AG10803 (cell line): ENCODE measurements around the gene ZNF214.

ENCODE experiments used
- DNase-seq: peaks from one replicate; pipeline ENCODE4 v3.0.0; 2010; ENCODE audit warnings: low read depth
- H3K4me3 ChIP-seq: 2 replicates; pipeline ENCODE4 v1.5.1; 2011; ENCODE audit warnings: mild to moderate bottlenecking, low read length, control low read depth
- CTCF ChIP-seq: conservative IDR thresholded peaks from 2 replicates; pipeline ENCODE4 v1.5.1; 2011; ENCODE audit warnings: mild to moderate bottlenecking, low read length, control low read depth, inconsistent platforms

ZNF214 gene

GRCh38 chr11:7020183-7020917, at the start of gene ZNF214, which contains the start of gene NLRP14:
TSS of gene ZNF214 (minus strand) at chr11:7020346. CDS start at chr11:7002835, 17,511 bp downstream.
TSS of gene NLRP14 (plus strand) at chr11:7020479. CDS start at chr11:7038587, 18,108 bp downstream.
- H3K4me3 ChIP-seq = peak within 1 kb of the TSS; percentile 96
- TF ChIP-seq CTCF = no peak
- peak; percentile 92 for DNase-seq

- no peak for TF ChIP-seq CTCF
- DNase-seq = no peak
- no peak overlapping the region for H3K4me3 ChIP-seq
Measured at GRCh38 chr11:7062534-7062933, 42.4 kb upstream of the ZNF214 start.

GRCh38 chr11:7060868-7061267, 40.7 kb upstream of the ZNF214 start:
- no peak overlapping the region for H3K4me3 ChIP-seq
- no peak for TF ChIP-seq CTCF

GRCh38 chr11:7057641-7058040, 37.5 kb upstream of the ZNF214 start:
- H3K4me3 ChIP-seq = no peak overlapping the region
- DNase-seq = no peak
- TF ChIP-seq CTCF = no peak

More at GRCh38 chr11:7060868-7061267, 40.7 kb upstream of the ZNF214 start:
- peak; percentile 59 for DNase-seq

GRCh38 chr11:7056828-7057513, 36.8 kb upstream of the ZNF214 start:
- TF ChIP-seq CTCF = no peak
- no peak overlapping the region for H3K4me3 ChIP-seq
- DNase-seq = no peak

DNA sequence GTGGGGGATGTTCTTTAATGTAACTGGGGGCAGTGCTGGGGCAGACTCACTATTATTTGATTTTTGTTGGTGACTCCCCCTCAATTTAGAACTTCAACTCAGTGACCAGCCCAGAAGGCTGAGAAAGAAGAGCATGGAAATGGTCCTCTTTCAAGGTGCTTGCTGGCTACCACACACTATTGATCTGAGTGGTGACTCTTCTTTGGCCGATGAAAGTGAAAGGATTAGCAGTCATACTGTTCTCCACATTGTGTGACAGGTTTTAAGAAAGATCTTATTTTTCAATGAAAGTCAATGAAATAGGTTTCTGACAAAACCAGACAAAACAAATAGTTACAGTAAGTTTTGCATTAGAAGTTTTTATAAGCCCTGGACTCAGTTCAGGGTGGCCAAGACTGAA, 30.0 kb upstream of the ZNF214 start:
- no peak overlapping the region for H3K4me3 ChIP-seq
- DNase-seq = no peak
- no peak for TF ChIP-seq CTCF
